GM12878 (cell line): ENCODE measurements around the gene CRTC3.

ENCODE experiments used
- BACH1 ChIP-seq: fragments of 450-650 bp; IDR thresholded peaks from 2 replicates; pipeline ENCODE4 v1.6.1; 2017; ENCODE audit warnings: mild to moderate bottlenecking, borderline replicate concordance
- BRCA1 ChIP-seq: IDR thresholded peaks from 2 replicates; pipeline ENCODE4 v1.6.1; 2011; ENCODE audit warnings: low read depth, low read length, improper control_type of control experiment
- CBX5 ChIP-seq: sonication (generic); IDR thresholded peaks from 2 replicates; pipeline ENCODE4 v1.6.1; 2016; ENCODE audit warnings: low read depth, moderate library complexity, mild to moderate bottlenecking, inconsistent platforms
- CHD1 ChIP-seq: IDR thresholded peaks from 2 replicates; pipeline ENCODE4 v1.6.1; 2012; ENCODE audit warnings: low read depth, low read length, improper control_type of control experiment
- CREB1 ChIP-seq: IDR thresholded peaks from 2 replicates; pipeline ENCODE4 v1.6.1; 2012; ENCODE audit warnings: low read depth, mild to moderate bottlenecking, inconsistent platforms
- CTCF ChIP-seq, 3 experiments: IDR thresholded peaks in 2 of 3; conservative IDR thresholded peaks in 1 of 3; 2 replicates each; pipeline ENCODE4 v1.5.1; 2011; ENCODE audit warnings: low read depth in 3 of 3, low read length in 3 of 3, mild to moderate bottlenecking in 3 of 3, control low read depth in 2 of 3, moderate library complexity in 2 of 3, inconsistent platforms in 1 of 3, mixed read lengths in 1 of 3; ENCODE audit not compliant: control insufficient read depth in 2 of 3, insufficient read depth in 1 of 3; ENCODE audit errors: extremely low read depth in 1 of 3
- GABPA ChIP-seq: IDR thresholded peaks from 2 replicates; pipeline ENCODE4 v1.6.1; 2014; ENCODE audit warnings: antibody characterized with exemption, low read depth, mild to moderate bottlenecking, inconsistent platforms
- MYC ChIP-seq: IDR thresholded peaks from 2 replicates; pipeline ENCODE4 v1.6.1; 2011; ENCODE audit warnings: mild to moderate bottlenecking, low read length, moderate library complexity, inconsistent platforms; ENCODE audit not compliant: insufficient read depth, insufficient replicate concordance, insufficient read length, severe bottlenecking
- NFIC ChIP-seq: IDR thresholded peaks from 2 replicates; pipeline ENCODE4 v1.6.1; 2012; ENCODE audit warnings: low read depth, mild to moderate bottlenecking, inconsistent platforms, low read length, moderate library complexity
- POLR2A ChIP-seq: IDR thresholded peaks from 2 replicates; pipeline ENCODE4 v1.6.1; 2011; ENCODE audit warnings: low read depth, mild to moderate bottlenecking, low read length
- POLR2AphosphoS5 ChIP-seq: IDR thresholded peaks from 2 replicates; pipeline ENCODE4 v1.6.1; 2011; ENCODE audit warnings: mild to moderate bottlenecking, low read length, inconsistent platforms
- SMC3 ChIP-seq: IDR thresholded peaks from 2 replicates; pipeline ENCODE4 v1.6.1; 2011; ENCODE audit warnings: low read length, improper control_type of control experiment, borderline replicate concordance
- SP1 ChIP-seq: IDR thresholded peaks from one replicate; pipeline ENCODE4 v1.6.1; 2011; ENCODE audit warnings: low read depth, low read length

GRCh38 chr15:90487186-90487585, 42.5 kb upstream of the CRTC3 start:
- TF ChIP-seq SP1 (no peak), CREB1 (no peak), NFIC (no peak), CTCF (IDR thresholded peaks at IDR 0.05 in 2 of 3, conservative IDR thresholded peaks at IDR 0.05 in 1 of 3; ENCODE audit: control insufficient read depth in 2 of 3, extremely low read depth in 1 of 3, insufficient read depth in 1 of 3, low read depth in 3 of 3, low read length in 3 of 3) (no peak), GABPA (no peak), POLR2AphosphoS5 (no peak), CBX5 (no peak), SMC3 (no peak), POLR2A (no peak), CHD1 (no peak), BACH1 (no peak), BRCA1 (no peak), MYC (no peak)
